ENCODE measurements around the gene CAMSAP1. TPM values are rescaled to one million over a fixed set of nuclear protein-coding genes. Genes with fewer than 3 reads are reported as not detected.
"Not testable (repeated sequence)": the region's sequence is repeated elsewhere in the genome, so short reads cannot be mapped to it uniquely, and the experiment has no call there.

Gene CAMSAP1
- total RNA-seq, 6 experiments from 2014 or later: 5.2 to 16.1 (median 10.4) TPM

DNA sequence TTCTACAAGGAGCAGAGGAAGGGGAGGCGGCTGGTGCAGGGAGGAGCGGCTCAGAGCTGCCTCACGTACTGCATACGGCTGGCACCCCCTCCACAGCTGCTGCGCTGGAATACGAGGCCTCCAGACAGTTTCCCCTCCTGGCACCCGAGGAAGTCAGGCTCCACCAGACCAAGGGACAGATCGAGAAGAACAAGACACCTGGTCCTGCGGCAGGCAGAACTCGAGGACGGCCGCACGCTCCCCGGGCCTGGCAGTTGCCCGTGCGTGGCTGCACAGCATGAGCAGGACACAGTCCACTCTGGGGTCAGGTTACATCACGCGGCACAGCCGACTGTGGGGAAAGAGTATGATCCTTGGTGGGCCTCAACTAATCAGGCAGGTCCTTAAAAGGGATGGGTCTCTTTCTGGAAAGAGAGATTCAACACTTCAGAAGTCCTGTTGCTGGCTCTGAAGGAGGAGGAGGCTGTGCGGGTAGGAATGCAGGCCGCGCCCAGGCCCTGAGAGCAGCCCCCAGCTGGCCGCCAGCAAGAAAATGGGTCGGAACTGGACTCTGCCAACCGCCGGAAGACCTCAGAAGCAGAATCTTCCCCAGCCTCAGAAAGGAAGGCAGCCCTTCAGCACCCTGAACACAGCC is 42.3 kb upstream of the CAMSAP1 start:
- no CpG with 5 or more reads among the region's 26 CpGs for WGBS (ENCODE audit: insufficient coverage, low coverage, low lambda C conversion rate, missing lambda C conversion rate)
- TF ChIP-seq, protein P1, sequence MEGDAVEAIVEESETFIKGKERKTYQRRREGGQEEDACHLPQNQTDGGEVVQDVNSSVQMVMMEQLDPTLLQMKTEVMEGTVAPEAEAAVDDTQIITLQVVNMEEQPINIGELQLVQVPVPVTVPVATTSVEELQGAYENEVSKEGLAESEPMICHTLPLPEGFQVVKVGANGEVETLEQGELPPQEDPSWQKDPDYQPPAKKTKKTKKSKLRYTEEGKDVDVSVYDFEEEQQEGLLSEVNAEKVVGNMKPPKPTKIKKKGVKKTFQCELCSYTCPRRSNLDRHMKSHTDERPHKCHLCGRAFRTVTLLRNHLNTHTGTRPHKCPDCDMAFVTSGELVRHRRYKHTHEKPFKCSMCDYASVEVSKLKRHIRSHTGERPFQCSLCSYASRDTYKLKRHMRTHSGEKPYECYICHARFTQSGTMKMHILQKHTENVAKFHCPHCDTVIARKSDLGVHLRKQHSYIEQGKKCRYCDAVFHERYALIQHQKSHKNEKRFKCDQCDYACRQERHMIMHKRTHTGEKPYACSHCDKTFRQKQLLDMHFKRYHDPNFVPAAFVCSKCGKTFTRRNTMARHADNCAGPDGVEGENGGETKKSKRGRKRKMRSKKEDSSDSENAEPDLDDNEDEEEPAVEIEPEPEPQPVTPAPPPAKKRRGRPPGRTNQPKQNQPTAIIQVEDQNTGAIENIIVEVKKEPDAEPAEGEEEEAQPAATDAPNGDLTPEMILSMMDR (IDR thresholded peaks at IDR 0.05): no peak
- no peak for TF ChIP-seq POLR2A (IDR thresholded peaks at IDR 0.05)
- Histone ChIP-seq H3K27me3 (no peaks in the 10 kb centered on the region), H3K4me3 (no peak overlapping the region), H3K4me1 (peaks cover 0 to 13% (median 0%) of the 10 kb centered on the region in 4 donors), H3K27ac (no peak overlapping the region), H3K36me3 (peaks cover 0 to 50% (median 18%) of the 10 kb centered on the region in 4 donors), H3K9me3 (no peaks in the 10 kb centered on the region)
- DNase-seq (no peak), ATAC-seq (no peak)
- intact Hi-C loops (cut with DNase I): loop anchor here in 1 of 2 donors (10.0 kb wide), 1 partner anchor 45 kb away; the partner anchor contains the start of gene CAMSAP1

DNA sequence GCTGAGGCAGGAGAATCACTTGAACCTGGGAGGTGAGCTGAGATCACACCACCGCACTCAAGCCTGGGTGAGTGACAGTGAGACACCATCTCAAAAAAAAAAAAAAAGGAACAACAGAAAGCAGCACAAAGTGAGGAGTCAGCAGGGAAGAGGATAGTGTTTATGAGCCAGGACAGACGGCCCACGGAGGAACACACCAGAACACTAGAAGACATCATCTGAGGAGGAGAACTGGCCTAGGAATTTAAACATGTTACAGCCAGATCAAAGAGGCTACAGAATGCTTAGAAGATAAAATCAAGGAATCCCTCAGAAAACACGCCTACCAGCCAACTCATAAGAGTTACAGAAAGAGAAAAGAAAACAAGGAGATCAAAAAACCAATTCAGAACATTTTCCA is 41.6 kb upstream of the CAMSAP1 start:
- WGBS (ENCODE audit: insufficient coverage, low coverage, low lambda C conversion rate, missing lambda C conversion rate): 67% methylated on average over 3 of the region's 4 CpGs
- Histone ChIP-seq H3K4me1 (peaks cover 0 to 13% (median 0%) of the 10 kb centered on the region in 4 donors), H3K27me3 (no peaks in the 10 kb centered on the region), H3K4me3 (no peak overlapping the region), H3K36me3 (peaks cover 0 to 50% (median 20%) of the 10 kb centered on the region in 4 donors), H3K27ac (no peak overlapping the region), H3K9me3 (no peaks in the 10 kb centered on the region)
- TF ChIP-seq, protein P1 (IDR thresholded peaks at IDR 0.05): no peak
- TF ChIP-seq POLR2A (IDR thresholded peaks at IDR 0.05): no peak
- intact Hi-C loops (cut with DNase I): no loop called here
- no peak for DNase-seq
- no peak for ATAC-seq

DNA sequence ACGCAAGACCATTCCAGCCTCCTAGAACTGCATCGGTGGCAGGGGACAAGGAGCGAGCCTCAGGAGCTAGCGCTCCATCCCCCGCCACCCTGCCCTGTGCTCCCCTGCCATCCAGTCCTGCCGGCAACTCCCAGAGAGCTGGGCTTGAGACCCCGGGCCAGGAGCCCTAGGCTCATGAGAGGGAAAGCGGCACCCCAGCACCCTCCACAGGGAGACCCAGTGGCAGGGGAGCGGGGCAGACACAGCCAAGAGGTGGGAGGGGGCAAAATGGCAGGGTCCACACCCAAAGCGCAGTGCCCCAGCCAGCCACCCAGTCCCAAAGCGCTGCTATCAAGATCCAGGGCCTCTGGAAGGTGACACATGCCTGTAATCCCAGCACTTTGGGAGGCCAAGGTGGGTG is 41.1 kb upstream of the CAMSAP1 start:
- H3K9me3 ChIP-seq: no peaks in the 10 kb centered on the region
- peaks cover 0 to 52% (median 19%) of the 10 kb centered on the region in 4 donors for H3K36me3 ChIP-seq
- intact Hi-C loops (cut with DNase I): no loop called here
- H3K4me1 ChIP-seq: peaks cover 0 to 13% (median 0%) of the 10 kb centered on the region in 4 donors
- 100% methylated on average over 5 of the region's 11 CpGs for WGBS (ENCODE audit: insufficient coverage, low coverage, low lambda C conversion rate, missing lambda C conversion rate)
- no peak for ATAC-seq
- H3K27me3 ChIP-seq: no peaks in the 10 kb centered on the region
- TF ChIP-seq, protein P1 (IDR thresholded peaks at IDR 0.05): no peak
- TF ChIP-seq POLR2A (IDR thresholded peaks at IDR 0.05): no peak
- H3K4me3 ChIP-seq: no peak overlapping the region
- no peak overlapping the region for H3K27ac ChIP-seq
- no peak for DNase-seq

DNA sequence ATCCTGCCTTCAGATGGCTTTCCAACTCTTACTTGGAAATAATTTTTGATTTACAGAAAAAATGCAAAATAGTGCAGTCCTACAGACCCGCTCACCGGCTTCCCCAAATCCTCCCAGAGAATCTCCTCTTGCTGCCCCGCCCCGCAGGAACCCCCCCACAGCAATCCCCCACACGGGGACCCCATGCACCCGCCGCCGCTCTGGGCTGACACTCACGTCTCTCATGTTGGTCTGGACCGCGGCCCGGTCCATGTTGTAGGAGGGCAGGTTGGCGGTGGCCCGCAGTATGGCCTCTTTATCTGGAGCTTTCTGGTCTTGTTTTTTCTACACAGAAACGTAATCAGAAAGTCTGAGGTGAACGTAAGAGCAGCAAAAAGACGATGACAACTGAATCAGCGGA is 40.2 kb upstream of the CAMSAP1 start:
- no peaks in the 10 kb centered on the region for H3K27me3 ChIP-seq
- peaks cover 0 to 57% (median 18%) of the 10 kb centered on the region in 4 donors for H3K36me3 ChIP-seq
- no peaks in the 10 kb centered on the region for H3K9me3 ChIP-seq
- no peak for TF ChIP-seq POLR2A (IDR thresholded peaks at IDR 0.05)
- TF ChIP-seq, protein P1 (IDR thresholded peaks at IDR 0.05): no peak
- intact Hi-C loops (cut with DNase I): no loop called here
- ATAC-seq (no peak), DNase-seq (no peak)
- H3K27ac ChIP-seq: no peak overlapping the region
- H3K4me1 ChIP-seq: peaks cover 0 to 7% (median 0%) of the 10 kb centered on the region in 4 donors
- no peak overlapping the region for H3K4me3 ChIP-seq
- 96% methylated on average over 10 of the region's 18 CpGs for WGBS (ENCODE audit: insufficient coverage, low coverage, low lambda C conversion rate, missing lambda C conversion rate)

DNA sequence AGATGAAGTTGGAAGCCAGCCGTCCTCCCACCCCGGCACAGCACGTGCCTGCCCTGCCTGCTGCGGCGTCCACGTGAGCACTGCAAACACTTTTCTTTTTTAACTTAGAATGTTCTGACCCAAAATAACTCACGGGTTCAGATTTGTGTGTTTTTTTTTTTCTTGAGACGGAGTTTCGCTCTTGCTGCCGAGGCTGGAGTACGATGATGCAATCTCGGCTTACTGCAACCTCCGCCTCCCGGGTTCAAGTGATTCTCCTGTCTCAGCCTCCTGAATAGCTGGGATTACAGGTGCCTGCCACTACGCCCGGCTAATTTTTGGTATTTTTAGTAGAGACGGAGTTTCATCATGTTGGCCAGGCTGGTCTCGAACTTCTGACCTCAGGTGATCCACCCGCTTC is 39.8 kb upstream of the CAMSAP1 start:
- WGBS (ENCODE audit: insufficient coverage, low coverage, low lambda C conversion rate, missing lambda C conversion rate): 92% methylated on average over 18 of the region's 19 CpGs

More for the DNA sequence above, 39.8 kb upstream of the CAMSAP1 start:
- intact Hi-C loops (cut with DNase I); H3K4me1 ChIP-seq; ATAC-seq; H3K27me3 ChIP-seq; H3K27ac ChIP-seq; H3K9me3 ChIP-seq; H3K4me3 ChIP-seq; DNase-seq: not testable (repeated sequence)
- H3K36me3 ChIP-seq: peaks cover 0 to 61% (median 19%) of the 10 kb centered on the region in 4 donors
